GM12878 (cell line): ENCODE data around the gene PRLH.

ENCODE experiments used
- CREB1 ChIP-seq: IDR thresholded peaks from 2 replicates; pipeline ENCODE4 v1.6.1; 2012; ENCODE audit warnings: low read depth, mild to moderate bottlenecking, inconsistent platforms
- EP300 ChIP-seq, 2 experiments: fragments of 150-350 bp in 1 of 2; IDR thresholded peaks; 2 replicates each; pipeline ENCODE4 v1.6.1; 2011 to 2012; ENCODE audit warnings: low read depth in 2 of 2, low read length in 2 of 2, borderline replicate concordance in 1 of 2, improper control_type of control experiment in 1 of 2, inconsistent platforms in 1 of 2; ENCODE audit not compliant: control insufficient read depth in 1 of 2
- RFX5 ChIP-seq: IDR thresholded peaks from 2 replicates; pipeline ENCODE4 v1.6.1; 2011; ENCODE audit warnings: low read depth, low read length, improper control_type of control experiment
- SIN3A ChIP-seq: IDR thresholded peaks from 2 replicates; pipeline ENCODE4 v1.6.1; 2012; ENCODE audit warnings: low read depth, low read length, improper control_type of control experiment
- SRF ChIP-seq, 2 experiments: IDR thresholded peaks; 2 replicates each; pipeline ENCODE4 v1.6.1; 2011; ENCODE audit warnings: low read depth in 2 of 2, low read length in 2 of 2, mild to moderate bottlenecking in 1 of 2, moderate library complexity in 1 of 2
- TAF1 ChIP-seq: IDR thresholded peaks from 2 replicates; pipeline ENCODE4 v1.6.1; 2011; ENCODE audit warnings: mild to moderate bottlenecking, low read depth, low read length, borderline replicate concordance
- TF ChIP-seq, protein P1 (sequence below): fragments of 150-350 bp; IDR thresholded peaks from 2 replicates; pipeline ENCODE4 v1.6.1; 2014; ENCODE audit warnings: mild to moderate bottlenecking, low read depth, low read length
- TF ChIP-seq, protein P2 (sequence below): IDR thresholded peaks from 2 replicates; pipeline ENCODE4 v1.6.1; 2011; ENCODE audit warnings: low read depth, low read length, improper control_type of control experiment, borderline replicate concordance
- TF ChIP-seq, protein P3 (sequence below), 3 experiments: IDR thresholded peaks in 2 of 3; conservative IDR thresholded peaks in 1 of 3; 2 replicates each; pipeline ENCODE4 v1.5.1; 2011; ENCODE audit warnings: low read depth in 3 of 3, low read length in 3 of 3, mild to moderate bottlenecking in 3 of 3, control low read depth in 2 of 3, moderate library complexity in 2 of 3, inconsistent platforms in 1 of 3, mixed read lengths in 1 of 3; ENCODE audit not compliant: control insufficient read depth in 2 of 3, insufficient read depth in 1 of 3; ENCODE audit errors: extremely low read depth in 1 of 3
- TF ChIP-seq, protein P4 (sequence below): IDR thresholded peaks from 2 replicates; pipeline ENCODE4 v1.6.1; 2012; ENCODE audit warnings: mild to moderate bottlenecking, low read depth, low read length

DNA sequence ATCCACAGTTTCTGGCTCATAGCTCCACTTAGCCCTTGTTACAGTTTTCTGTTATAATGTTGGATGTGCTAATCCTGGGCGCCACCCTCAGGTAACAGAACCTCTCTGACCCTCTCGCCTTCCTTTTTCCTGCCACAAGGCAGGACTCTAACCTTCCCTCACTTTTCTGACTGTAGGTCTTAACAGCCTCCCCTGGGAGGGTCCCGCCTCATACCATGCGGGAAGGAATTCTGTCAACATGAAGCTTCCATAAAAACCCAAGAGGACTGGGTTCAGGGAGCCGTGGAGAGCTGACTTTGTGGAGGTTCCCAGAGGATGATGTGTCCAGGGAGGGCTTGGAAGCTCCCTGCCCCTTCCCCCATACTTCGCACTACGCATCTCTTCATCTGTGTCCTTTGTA is 36.0 kb downstream of the PRLH start:
- TF ChIP-seq, protein P1, sequence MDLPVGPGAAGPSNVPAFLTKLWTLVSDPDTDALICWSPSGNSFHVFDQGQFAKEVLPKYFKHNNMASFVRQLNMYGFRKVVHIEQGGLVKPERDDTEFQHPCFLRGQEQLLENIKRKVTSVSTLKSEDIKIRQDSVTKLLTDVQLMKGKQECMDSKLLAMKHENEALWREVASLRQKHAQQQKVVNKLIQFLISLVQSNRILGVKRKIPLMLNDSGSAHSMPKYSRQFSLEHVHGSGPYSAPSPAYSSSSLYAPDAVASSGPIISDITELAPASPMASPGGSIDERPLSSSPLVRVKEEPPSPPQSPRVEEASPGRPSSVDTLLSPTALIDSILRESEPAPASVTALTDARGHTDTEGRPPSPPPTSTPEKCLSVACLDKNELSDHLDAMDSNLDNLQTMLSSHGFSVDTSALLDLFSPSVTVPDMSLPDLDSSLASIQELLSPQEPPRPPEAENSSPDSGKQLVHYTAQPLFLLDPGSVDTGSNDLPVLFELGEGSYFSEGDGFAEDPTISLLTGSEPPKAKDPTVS, result no peak
- TF ChIP-seq, protein P2, sequence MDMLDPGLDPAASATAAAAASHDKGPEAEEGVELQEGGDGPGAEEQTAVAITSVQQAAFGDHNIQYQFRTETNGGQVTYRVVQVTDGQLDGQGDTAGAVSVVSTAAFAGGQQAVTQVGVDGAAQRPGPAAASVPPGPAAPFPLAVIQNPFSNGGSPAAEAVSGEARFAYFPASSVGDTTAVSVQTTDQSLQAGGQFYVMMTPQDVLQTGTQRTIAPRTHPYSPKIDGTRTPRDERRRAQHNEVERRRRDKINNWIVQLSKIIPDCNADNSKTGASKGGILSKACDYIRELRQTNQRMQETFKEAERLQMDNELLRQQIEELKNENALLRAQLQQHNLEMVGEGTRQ, result no peak
- TF ChIP-seq SIN3A (no peak), SRF (IDR thresholded peaks at IDR 0.05; ENCODE audit: low read depth in 2 of 2, low read length in 2 of 2) (no peak), CREB1 (no peak), RFX5 (no peak), TAF1 (no peak), EP300 (IDR thresholded peaks at IDR 0.05; ENCODE audit: borderline replicate concordance in 1 of 2, control insufficient read depth in 1 of 2, low read depth in 2 of 2, low read length in 2 of 2) (no peak)
- TF ChIP-seq, protein P3, sequence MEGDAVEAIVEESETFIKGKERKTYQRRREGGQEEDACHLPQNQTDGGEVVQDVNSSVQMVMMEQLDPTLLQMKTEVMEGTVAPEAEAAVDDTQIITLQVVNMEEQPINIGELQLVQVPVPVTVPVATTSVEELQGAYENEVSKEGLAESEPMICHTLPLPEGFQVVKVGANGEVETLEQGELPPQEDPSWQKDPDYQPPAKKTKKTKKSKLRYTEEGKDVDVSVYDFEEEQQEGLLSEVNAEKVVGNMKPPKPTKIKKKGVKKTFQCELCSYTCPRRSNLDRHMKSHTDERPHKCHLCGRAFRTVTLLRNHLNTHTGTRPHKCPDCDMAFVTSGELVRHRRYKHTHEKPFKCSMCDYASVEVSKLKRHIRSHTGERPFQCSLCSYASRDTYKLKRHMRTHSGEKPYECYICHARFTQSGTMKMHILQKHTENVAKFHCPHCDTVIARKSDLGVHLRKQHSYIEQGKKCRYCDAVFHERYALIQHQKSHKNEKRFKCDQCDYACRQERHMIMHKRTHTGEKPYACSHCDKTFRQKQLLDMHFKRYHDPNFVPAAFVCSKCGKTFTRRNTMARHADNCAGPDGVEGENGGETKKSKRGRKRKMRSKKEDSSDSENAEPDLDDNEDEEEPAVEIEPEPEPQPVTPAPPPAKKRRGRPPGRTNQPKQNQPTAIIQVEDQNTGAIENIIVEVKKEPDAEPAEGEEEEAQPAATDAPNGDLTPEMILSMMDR (IDR thresholded peaks at IDR 0.05 in 2 of 3, conservative IDR thresholded peaks at IDR 0.05 in 1 of 3; ENCODE audit: control insufficient read depth in 2 of 3, extremely low read depth in 1 of 3, insufficient read depth in 1 of 3, low read depth in 3 of 3, low read length in 3 of 3), result no peak
- TF ChIP-seq, protein P4, sequence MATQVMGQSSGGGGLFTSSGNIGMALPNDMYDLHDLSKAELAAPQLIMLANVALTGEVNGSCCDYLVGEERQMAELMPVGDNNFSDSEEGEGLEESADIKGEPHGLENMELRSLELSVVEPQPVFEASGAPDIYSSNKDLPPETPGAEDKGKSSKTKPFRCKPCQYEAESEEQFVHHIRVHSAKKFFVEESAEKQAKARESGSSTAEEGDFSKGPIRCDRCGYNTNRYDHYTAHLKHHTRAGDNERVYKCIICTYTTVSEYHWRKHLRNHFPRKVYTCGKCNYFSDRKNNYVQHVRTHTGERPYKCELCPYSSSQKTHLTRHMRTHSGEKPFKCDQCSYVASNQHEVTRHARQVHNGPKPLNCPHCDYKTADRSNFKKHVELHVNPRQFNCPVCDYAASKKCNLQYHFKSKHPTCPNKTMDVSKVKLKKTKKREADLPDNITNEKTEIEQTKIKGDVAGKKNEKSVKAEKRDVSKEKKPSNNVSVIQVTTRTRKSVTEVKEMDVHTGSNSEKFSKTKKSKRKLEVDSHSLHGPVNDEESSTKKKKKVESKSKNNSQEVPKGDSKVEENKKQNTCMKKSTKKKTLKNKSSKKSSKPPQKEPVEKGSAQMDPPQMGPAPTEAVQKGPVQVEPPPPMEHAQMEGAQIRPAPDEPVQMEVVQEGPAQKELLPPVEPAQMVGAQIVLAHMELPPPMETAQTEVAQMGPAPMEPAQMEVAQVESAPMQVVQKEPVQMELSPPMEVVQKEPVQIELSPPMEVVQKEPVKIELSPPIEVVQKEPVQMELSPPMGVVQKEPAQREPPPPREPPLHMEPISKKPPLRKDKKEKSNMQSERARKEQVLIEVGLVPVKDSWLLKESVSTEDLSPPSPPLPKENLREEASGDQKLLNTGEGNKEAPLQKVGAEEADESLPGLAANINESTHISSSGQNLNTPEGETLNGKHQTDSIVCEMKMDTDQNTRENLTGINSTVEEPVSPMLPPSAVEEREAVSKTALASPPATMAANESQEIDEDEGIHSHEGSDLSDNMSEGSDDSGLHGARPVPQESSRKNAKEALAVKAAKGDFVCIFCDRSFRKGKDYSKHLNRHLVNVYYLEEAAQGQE, result no peak
